CD4-positive, alpha-beta T cell (primary cell): ENCODE data around the gene TREX2. TPM values are rescaled to one million over a fixed set of nuclear protein-coding genes. Genes with fewer than 3 reads are reported as not detected.

ENCODE experiments used
- ATAC-seq: fragments of 200-7000 bp; cut with Tn5 transposase; one replicate; pipeline ENCODE4 v1.10.0; 2022; ENCODE audit warnings: mild to moderate bottlenecking; ENCODE audit not compliant: poor library complexity
- CTCF ChIA-PET: fragments of 350-600 bp; sonication (Branson Sonifier 250); formaldehyde crosslinking; loops from one replicate; lab custom pipeline; 2021; ENCODE audit warnings: antibody characterized with exemption, inconsistent platforms; lab: Charles Lee
- POLR2A ChIA-PET: fragments of 350-600 bp; sonication (Branson Sonifier 250); formaldehyde crosslinking; loops from one replicate; lab custom pipeline; 2021; ENCODE audit warnings: antibody characterized with exemption, inconsistent platforms; lab: Charles Lee
- DNase-seq, 14 experiments: peaks; one replicate each; pipeline ENCODE4 v3.0.0-alpha.2; 2013 to 2020; ENCODE audit warnings: mixed read lengths in 2 of 14
- H3K27ac ChIP-seq, 2 donors: one replicate each; pipeline versions ENCODE4 v1.5.1 to v1.7.0; 2013; ENCODE audit warnings: low read length in 2 of 2, low read depth in 1 of 2, mild to moderate bottlenecking in 1 of 2
- H3K27me3 ChIP-seq, 2 experiments: 1 replicate in 1 of 2; 2 replicates in 1 of 2; pipeline versions ENCODE4 v1.6.1 to v1.7.0; 2013; ENCODE audit warnings: low read length in 2 of 2, control low read depth in 1 of 2, mild to moderate bottlenecking in 1 of 2, moderate library complexity in 1 of 2; ENCODE audit not compliant: insufficient read depth in 2 of 2, control insufficient read depth in 1 of 2
- H3K36me3 ChIP-seq: one replicate; pipeline ENCODE4 v1.6.1; 2013; ENCODE audit warnings: low read length, control low read depth; ENCODE audit not compliant: insufficient read depth
- H3K4me1 ChIP-seq: one replicate; pipeline ENCODE4 v1.6.1; 2013; ENCODE audit warnings: low read length, control low read depth; ENCODE audit not compliant: insufficient read depth
- H3K4me3 ChIP-seq: one replicate; pipeline ENCODE4 v1.5.1; 2013; ENCODE audit warnings: mild to moderate bottlenecking, low read length, moderate library complexity
- H3K9me3 ChIP-seq, 2 experiments: 1 replicate in 1 of 2; 2 replicates in 1 of 2; pipeline versions ENCODE4 v1.6.1 to v1.7.0; 2013; ENCODE audit warnings: low read length in 2 of 2, mild to moderate bottlenecking in 2 of 2, control low read depth in 1 of 2, moderate library complexity in 1 of 2; ENCODE audit not compliant: control insufficient read depth in 1 of 2, insufficient read depth in 1 of 2
- H3K27ac Mint-ChIP-seq: one replicate; pipeline ENCODE4 v1.8.0; 2020; ENCODE audit warnings: mixed read lengths
- H3K27me3 Mint-ChIP-seq: one replicate; pipeline ENCODE4 v1.8.0; 2021; ENCODE audit warnings: mixed read lengths
- H3K36me3 Mint-ChIP-seq: one replicate; pipeline ENCODE4 v1.8.0; 2021; ENCODE audit warnings: low read depth, mixed read lengths
- H3K4me1 Mint-ChIP-seq: one replicate; pipeline ENCODE4 v1.8.0; 2021; ENCODE audit warnings: low read depth, mixed read lengths
- H3K4me3 Mint-ChIP-seq: one replicate; pipeline ENCODE4 v1.8.0; 2020; ENCODE audit warnings: mild to moderate bottlenecking, mixed read lengths
- H3K9me3 Mint-ChIP-seq: one replicate; pipeline ENCODE4 v1.8.0; 2020; ENCODE audit warnings: mixed read lengths
- CTCF ChIP-seq: fragments of 200-600 bp; IDR thresholded peaks from one replicate; pipeline ENCODE4 v1.8.0; 2022; ENCODE audit warnings: antibody characterized with exemption, mild to moderate bottlenecking
- intact Hi-C, 2 experiments: fragments of 100-400 bp; cut with DNase I in 1 of 2; cut with micrococcal nuclease in 1 of 2; formaldehyde crosslinking; loops; one replicate each; pipeline versions ENCODE4 v1.15.1 to v1.9.0; 2023 to 2025; cut with DNase I, micrococcal nuclease
- total RNA-seq, 174 experiments: library from RNA in 2 of 174; stranded (reverse) in 2 of 174; gene quantifications; one replicate each; pipeline ENCODE4 v1.2.3 and lab custom pipeline; 2021 to 2026

Gene TREX2
- total RNA-seq, 2 experiments from 2014 or later = 1.1 to 1.4 TPM

- no peaks in the 10 kb centered on the region for H3K36me3 ChIP-seq
- H3K27ac ChIP-seq = no peak overlapping the region
- H3K4me1 Mint-ChIP-seq = peaks cover 7% of the 10 kb centered on the region
- ChIA-PET POLR2A (no interaction called here), CTCF (no interaction called here)
- DNase-seq = no peak
- no peak overlapping the region for H3K4me3 ChIP-seq
- no peak overlapping the region for H3K27ac Mint-ChIP-seq
- peaks cover 6% of the 10 kb centered on the region for H3K27me3 Mint-ChIP-seq
- no peak for ATAC-seq
- no peaks in the 10 kb centered on the region for H3K9me3 Mint-ChIP-seq
- H3K27me3 ChIP-seq = no peaks in the 10 kb centered on the region
- H3K4me3 Mint-ChIP-seq = no peak overlapping the region
- TF ChIP-seq CTCF = no peak
- H3K4me1 ChIP-seq = peaks cover 15% of the 10 kb centered on the region
- no peaks in the 10 kb centered on the region for H3K9me3 ChIP-seq
- no peaks in the 10 kb centered on the region for H3K36me3 Mint-ChIP-seq
- intact Hi-C loops = no loop called here
Measured at GRCh38 chrX:153412746-153413720, 32.8 kb downstream of the TREX2 start.

- ChIA-PET POLR2A (no interaction called here), CTCF (no interaction called here)
- intact Hi-C loops = no loop called here
- H3K4me3 Mint-ChIP-seq = peak overlapping the region; percentile 65
- Histone ChIP-seq H3K4me3 (peak overlapping the region; percentile 45), H3K4me1 (peaks cover 15% of the 10 kb centered on the region), H3K27me3 (no peaks in the 10 kb centered on the region), H3K9me3 (no peaks in the 10 kb centered on the region), H3K36me3 (no peaks in the 10 kb centered on the region), H3K27ac (no peak overlapping the region)
- TF ChIP-seq CTCF = no peak
- no peaks in the 10 kb centered on the region for H3K9me3 Mint-ChIP-seq
- no peak for DNase-seq
- H3K36me3 Mint-ChIP-seq = no peaks in the 10 kb centered on the region
- no peak for ATAC-seq
- H3K4me1 Mint-ChIP-seq = peaks cover 7% of the 10 kb centered on the region
- peaks cover 6% of the 10 kb centered on the region for H3K27me3 Mint-ChIP-seq
- no peak overlapping the region for H3K27ac Mint-ChIP-seq
Measured at GRCh38 chrX:153411988-153412574, 33.8 kb downstream of the TREX2 start.

- CTCF ChIA-PET = no interaction called here
- Histone ChIP-seq H3K27me3 (no peaks in the 10 kb centered on the region), H3K27ac (no peak within 1 kb of the TSS), H3K9me3 (no peaks in the 10 kb centered on the region), H3K4me3 (peak within 1 kb of the TSS; percentile 45), H3K36me3 (no peaks in the 10 kb centered on the region), H3K4me1 (peaks cover 15% of the 10 kb centered on the region)
- Mint-ChIP-seq H3K4me3 (peak within 1 kb of the TSS; percentile 65), H3K9me3 (no peaks in the 10 kb centered on the region), H3K36me3 (no peaks in the 10 kb centered on the region), H3K27ac (no peak within 1 kb of the TSS), H3K4me1 (peaks cover 7% of the 10 kb centered on the region), H3K27me3 (peaks cover 6% of the 10 kb centered on the region)
- ATAC-seq = peak; percentile 67
- intact Hi-C loops = no loop called here
- DNase-seq = peak in 13 of 14 experiments; percentile 1 to 67 (median 21)
- TF ChIP-seq CTCF = no peak
- POLR2A ChIA-PET = no interaction called here
Measured at GRCh38 chrX:153411255-153411987, 34.4 kb downstream of the TREX2 start, which contains the start of gene ZFP92. Gene ZFP92, plus strand, starts transcription at chrX:153411472. Its CDS starts 6,851 bp downstream, at chrX:153418323.
